ENCODE measurements around the gene MGST2. TPM values are rescaled to one million over a fixed set of nuclear protein-coding genes. Genes with fewer than 3 reads are reported as not detected.
"Not testable (repeated sequence)": the region's sequence is repeated elsewhere in the genome, so short reads cannot be mapped to it uniquely, and the experiment has no call there.

Gene MGST2
- total RNA-seq, 2 experiments from 2014 or later, result 8.7 to 10.1 TPM

DNA sequence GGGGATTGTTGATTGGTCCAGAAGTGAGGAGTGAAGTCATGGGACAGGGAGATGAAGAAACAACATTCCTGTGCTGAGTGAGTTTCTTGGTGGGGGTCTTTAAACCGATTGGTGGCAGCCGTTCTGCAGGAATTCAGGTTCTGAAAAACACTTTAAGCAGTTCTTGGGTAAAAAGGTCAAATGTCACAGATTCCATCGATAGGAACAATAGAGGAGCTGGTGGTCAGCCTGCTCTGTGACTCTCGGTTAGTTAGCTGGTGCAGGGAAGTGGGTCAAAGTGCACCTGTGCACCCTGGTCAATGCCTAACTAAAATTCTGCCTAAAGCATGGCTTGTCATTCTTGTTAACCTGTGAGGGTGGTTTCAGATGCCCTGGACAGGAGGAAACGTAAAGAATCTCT, 34.6 kb upstream of the MGST2 start:
- Mint-ChIP-seq H3K27ac (no peak overlapping the region), H3K9me3 (no peaks in the 10 kb centered on the region), H3K27me3 (peaks cover 8% of the 10 kb centered on the region), H3K36me3 (no peaks in the 10 kb centered on the region), H3K4me1 (ENCODE audit: low read depth) (no peaks in the 10 kb centered on the region), H3K4me3 (no peak overlapping the region)
- DNase-seq, result no peak
- intact Hi-C loops (cut with micrococcal nuclease), result no loop called here
- POLR2A ChIA-PET, result no interaction called here
- CTCF ChIA-PET, result interaction anchor here (0.7 kb wide), 1 partner anchor 189 kb away, joined by 3 read pairs; no protein-coding TSS in a partner anchor

GRCh38 chr4:139631791-139632190, 33.8 kb upstream of the MGST2 start:
- peaks cover 12% of the 10 kb centered on the region for H3K27me3 Mint-ChIP-seq
- CTCF ChIA-PET, result no interaction called here
- POLR2A ChIA-PET, result no interaction called here

GRCh38 chr4:139632739-139633138, 32.9 kb upstream of the MGST2 start:
- DNase-seq; H3K9me3 Mint-ChIP-seq; intact Hi-C loops (cut with micrococcal nuclease); POLR2A ChIA-PET; H3K4me3 Mint-ChIP-seq; H3K36me3 Mint-ChIP-seq; H3K27ac Mint-ChIP-seq; H3K4me1 Mint-ChIP-seq (ENCODE audit: low read depth); CTCF ChIA-PET: not testable (repeated sequence)
- H3K27me3 Mint-ChIP-seq, result peaks cover 12% of the 10 kb centered on the region

More at GRCh38 chr4:139631791-139632190, 33.8 kb upstream of the MGST2 start:
- no peak for DNase-seq
- intact Hi-C loops (cut with micrococcal nuclease), result no loop called here
- no peaks in the 10 kb centered on the region for H3K9me3 Mint-ChIP-seq
- H3K4me1 Mint-ChIP-seq (ENCODE audit: low read depth), result no peaks in the 10 kb centered on the region
- no peak overlapping the region for H3K4me3 Mint-ChIP-seq
- no peaks in the 10 kb centered on the region for H3K36me3 Mint-ChIP-seq
- H3K27ac Mint-ChIP-seq, result no peak overlapping the region

GRCh38 chr4:139633195-139633594, 32.4 kb upstream of the MGST2 start:
- ChIA-PET CTCF (interaction anchor here (0.9 kb wide), 1 partner anchor 30 kb away, joined by 3 read pairs; no protein-coding TSS in a partner anchor), POLR2A (no interaction called here)
- no peak overlapping the region for H3K27ac Mint-ChIP-seq
- no peaks in the 10 kb centered on the region for H3K4me1 Mint-ChIP-seq (ENCODE audit: low read depth)
- no peak overlapping the region for H3K4me3 Mint-ChIP-seq
- no peaks in the 10 kb centered on the region for H3K36me3 Mint-ChIP-seq
- peaks cover 11% of the 10 kb centered on the region for H3K27me3 Mint-ChIP-seq
- DNase-seq, result no peak
- intact Hi-C loops (cut with micrococcal nuclease), result no loop called here
- H3K9me3 Mint-ChIP-seq, result peaks cover 8% of the 10 kb centered on the region

GRCh38 chr4:139633661-139634060, 32.0 kb upstream of the MGST2 start:
- ChIA-PET CTCF (interaction anchor here (0.9 kb wide), 1 partner anchor 31 kb away, joined by 3 read pairs; no protein-coding TSS in a partner anchor), POLR2A (no interaction called here)
- H3K36me3 Mint-ChIP-seq, result no peaks in the 10 kb centered on the region
- H3K27ac Mint-ChIP-seq, result no peak overlapping the region
- H3K27me3 Mint-ChIP-seq, result peaks cover 11% of the 10 kb centered on the region
- intact Hi-C loops (cut with micrococcal nuclease), result no loop called here
- no peak overlapping the region for H3K4me3 Mint-ChIP-seq
- no peaks in the 10 kb centered on the region for H3K4me1 Mint-ChIP-seq (ENCODE audit: low read depth)
- H3K9me3 Mint-ChIP-seq, result peaks cover 13% of the 10 kb centered on the region
- DNase-seq, result no peak

- Mint-ChIP-seq H3K4me1 (ENCODE audit: low read depth) (no peaks in the 10 kb centered on the region), H3K4me3 (no peak overlapping the region), H3K27me3 (peaks cover 14% of the 10 kb centered on the region), H3K36me3 (no peaks in the 10 kb centered on the region), H3K9me3 (peaks cover 25% of the 10 kb centered on the region), H3K27ac (no peak overlapping the region)
- DNase-seq, result no peak
- intact Hi-C loops (cut with micrococcal nuclease), result no loop called here
- ChIA-PET CTCF (no interaction called here), POLR2A (no interaction called here)
Measured at GRCh38 chr4:139635966-139636365, 29.7 kb upstream of the MGST2 start.

DNA sequence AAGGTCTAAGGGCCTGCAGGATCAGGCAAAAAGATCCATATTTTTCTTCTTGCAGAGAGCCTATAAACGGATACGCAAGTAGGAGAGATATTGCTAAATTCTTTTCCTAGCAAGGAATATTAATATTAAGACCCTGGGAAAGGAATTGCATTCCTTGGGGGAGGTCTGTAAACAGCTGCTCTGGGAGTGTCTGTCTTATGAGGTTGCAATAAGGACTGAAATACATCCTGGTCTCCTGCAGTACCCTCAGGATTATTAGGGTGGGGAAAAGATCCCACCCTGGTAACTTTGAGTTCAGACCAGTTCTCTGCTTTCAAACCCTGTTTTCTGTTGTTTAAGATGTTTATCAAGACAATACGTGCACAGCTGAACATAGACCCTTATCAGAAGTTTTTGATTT, 27.3 kb upstream of the MGST2 start:
- Mint-ChIP-seq H3K27me3 (peaks cover 11% of the 10 kb centered on the region), H3K9me3 (peaks cover 25% of the 10 kb centered on the region)
- CTCF ChIA-PET; intact Hi-C loops (cut with micrococcal nuclease); H3K4me3 Mint-ChIP-seq; POLR2A ChIA-PET; H3K36me3 Mint-ChIP-seq; H3K4me1 Mint-ChIP-seq (ENCODE audit: low read depth); H3K27ac Mint-ChIP-seq; DNase-seq: not testable (repeated sequence)

- POLR2A ChIA-PET, result no interaction called here
- no peaks in the 10 kb centered on the region for H3K4me1 Mint-ChIP-seq (ENCODE audit: low read depth)
Measured at GRCh38 chr4:139639654-139640053, 26.0 kb upstream of the MGST2 start.

GRCh38 chr4:139641218-139641617, 24.4 kb upstream of the MGST2 start:
- H3K4me1 Mint-ChIP-seq (ENCODE audit: low read depth), result no peaks in the 10 kb centered on the region
- ChIA-PET CTCF (interaction anchor here (1.3 kb wide), 1 partner anchor 10 kb away, joined by 3 read pairs; no protein-coding TSS in a partner anchor), POLR2A (no interaction called here)
- no peaks in the 10 kb centered on the region for H3K36me3 Mint-ChIP-seq
- H3K27me3 Mint-ChIP-seq, result peaks cover 7% of the 10 kb centered on the region
- DNase-seq, result no peak
- intact Hi-C loops (cut with micrococcal nuclease), result no loop called here
- peaks cover 25% of the 10 kb centered on the region for H3K9me3 Mint-ChIP-seq
- no peak overlapping the region for H3K27ac Mint-ChIP-seq
- H3K4me3 Mint-ChIP-seq, result no peak overlapping the region

More at GRCh38 chr4:139639654-139640053, 26.0 kb upstream of the MGST2 start:
- CTCF ChIA-PET, result interaction anchor here (0.8 kb wide), 1 partner anchor 17 kb away, joined by 3 read pairs; no protein-coding TSS in a partner anchor
- Mint-ChIP-seq H3K36me3 (no peaks in the 10 kb centered on the region), H3K4me3 (no peak overlapping the region), H3K27me3 (peaks cover 11% of the 10 kb centered on the region), H3K27ac (no peak overlapping the region), H3K9me3 (peaks cover 25% of the 10 kb centered on the region)
- no peak for DNase-seq
- intact Hi-C loops (cut with micrococcal nuclease), result no loop called here

- DNase-seq, result no peak
- H3K4me1 Mint-ChIP-seq (ENCODE audit: low read depth), result no peaks in the 10 kb centered on the region
- intact Hi-C loops (cut with micrococcal nuclease), result no loop called here
- H3K27me3 Mint-ChIP-seq, result peaks cover 4% of the 10 kb centered on the region
- no peaks in the 10 kb centered on the region for H3K36me3 Mint-ChIP-seq
- POLR2A ChIA-PET, result no interaction called here
- H3K27ac Mint-ChIP-seq, result no peak overlapping the region
- H3K9me3 Mint-ChIP-seq, result peaks cover 23% of the 10 kb centered on the region
- CTCF ChIA-PET, result interaction anchor here (0.9 to 1.4 kb wide), 2 partner anchors 10 to 16 kb away, joined by 3 to 4 read pairs; no protein-coding TSS in a partner anchor
- no peak overlapping the region for H3K4me3 Mint-ChIP-seq
Measured at GRCh38 chr4:139642364-139642763, 23.3 kb upstream of the MGST2 start.

- Mint-ChIP-seq H3K4me1 (ENCODE audit: low read depth) (no peaks in the 10 kb centered on the region), H3K4me3 (no peak overlapping the region), H3K27me3 (peaks cover 4% of the 10 kb centered on the region), H3K27ac (no peak overlapping the region), H3K36me3 (no peaks in the 10 kb centered on the region), H3K9me3 (peaks cover 15% of the 10 kb centered on the region)
- DNase-seq, result no peak
- ChIA-PET CTCF (interaction anchor here (1.4 kb wide), 1 partner anchor 9 kb away, joined by 4 read pairs; no protein-coding TSS in a partner anchor), POLR2A (no interaction called here)
- intact Hi-C loops (cut with micrococcal nuclease), result no loop called here
Measured at GRCh38 chr4:139643042-139643895, 22.4 kb upstream of the MGST2 start.

GRCh38 chr4:139645458-139645857, 20.2 kb upstream of the MGST2 start:
- Mint-ChIP-seq H3K4me1 (ENCODE audit: low read depth) (no peaks in the 10 kb centered on the region), H3K36me3 (no peaks in the 10 kb centered on the region), H3K27me3 (peaks cover 1% of the 10 kb centered on the region), H3K4me3 (no peak overlapping the region), H3K9me3 (no peaks in the 10 kb centered on the region), H3K27ac (no peak overlapping the region)
- intact Hi-C loops (cut with micrococcal nuclease), result no loop called here
- ChIA-PET CTCF (interaction anchor here (1.1 kb wide), 1 partner anchor 12 kb away, joined by 3 read pairs; no protein-coding TSS in a partner anchor), POLR2A (no interaction called here)
- no peak for DNase-seq

Data from activated CD4-positive, alpha-beta memory T cell treated with anti-CD3 and anti-CD28 coated beads for 36 hours (primary cell).